RKO (cell line): ENCODE data around the gene MCCD1.

Source experiments
- DNase-seq: peaks from one replicate; pipeline ENCODE4 v3.0.0-alpha.2; 2016; ENCODE audit warnings: low spot score

Gene MCCD1

GRCh38 chr6:31572041-31572911 is 43.5 kb downstream of the MCCD1 start, which contains the start of gene LTA:
Gene LTA (plus strand): TSS chr6:31572289. CDS start chr6:31572743, 454 bp downstream.
- no peak for DNase-seq

GRCh38 chr6:31573239-31574105 is 44.7 kb downstream of the MCCD1 start:
- DNase-seq, result no peak

- DNase-seq, result no peak
These were observed 45.6 kb downstream of the MCCD1 start for GRCh38 chr6:31574106-31575061.

GRCh38 chr6:31575335-31575901 is 46.7 kb downstream of the MCCD1 start, which contains the start of gene TNF:
Gene TNF (plus strand): TSS chr6:31575565. CDS start chr6:31575742, 177 bp downstream.
- no peak for DNase-seq

- DNase-seq, result no peak
These were observed 47.4 kb downstream of the MCCD1 start for GRCh38 chr6:31575952-31576685.

GRCh38 chr6:31576897-31577578 is 48.3 kb downstream of the MCCD1 start:
- DNase-seq, result no peak

- no peak for DNase-seq
These were observed 48.8 kb downstream of the MCCD1 start for GRCh38 chr6:31577579-31577966.

- no peak for DNase-seq
These were observed 49.7 kb downstream of the MCCD1 start for GRCh38 chr6:31578184-31579118.

- no peak for DNase-seq
These were observed 50.4 kb downstream of the MCCD1 start for GRCh38 chr6:31579119-31579505.
